Mesothelial cell of epicardium (in vitro differentiated cells): ENCODE measurements around the gene ILF3. TPM values are rescaled to one million over a fixed set of nuclear protein-coding genes. Genes with fewer than 3 reads are reported as not detected.

Experiments
- DNase-seq, 2 experiments: peaks; one replicate each; pipeline ENCODE4 v3.0.0; 2021; ENCODE audit warnings: low spot score in 2 of 2; ENCODE audit not compliant: unreplicated experiment in 2 of 2
- H3K27ac Mint-ChIP-seq: 2 replicates; pipeline ENCODE4 v1.8.0; 2021; ENCODE audit warnings: mixed read lengths
- H3K27me3 Mint-ChIP-seq: 2 replicates; pipeline ENCODE4 v1.8.0; 2021; ENCODE audit warnings: low read depth, mixed read lengths
- H3K36me3 Mint-ChIP-seq: 2 replicates; pipeline ENCODE4 v1.8.0; 2021; ENCODE audit warnings: mixed read lengths
- H3K4me1 Mint-ChIP-seq: 2 replicates; pipeline ENCODE4 v1.8.0; 2021; ENCODE audit warnings: mixed read lengths
- H3K4me3 Mint-ChIP-seq: 2 replicates; pipeline ENCODE4 v1.8.0; 2021; ENCODE audit warnings: mild to moderate bottlenecking, moderate library complexity, mixed read lengths
- H3K9me3 Mint-ChIP-seq: 2 replicates; pipeline ENCODE4 v1.8.0; 2021; ENCODE audit warnings: mixed read lengths
- total RNA-seq: library from RNA; stranded (reverse); gene quantifications from 3 replicates; pipeline ENCODE4 v1.2.1, GENCODE V29; 2021
- TF ChIP-seq, protein P1 (sequence below): fragments of 200-600 bp; sonication (generic); IDR thresholded peaks from one replicate; pipeline ENCODE4 v1.5.0; 2021; ENCODE audit warnings: antibody characterized with exemption; ENCODE audit not compliant: unreplicated experiment

ILF3 gene
- total RNA-seq, 1 donor from 2014 or later, result 617 TPM

GRCh38 chr19:10694706-10695307 is 40.7 kb downstream of the ILF3 start:
- H3K4me1 Mint-ChIP-seq, result peaks cover 7% of the 10 kb centered on the region
- no peak for DNase-seq
- peak overlapping the region; percentile 70 for H3K4me3 Mint-ChIP-seq
- peaks cover 17% of the 10 kb centered on the region for H3K36me3 Mint-ChIP-seq
- H3K27me3 Mint-ChIP-seq, result peaks cover 7% of the 10 kb centered on the region
- H3K9me3 Mint-ChIP-seq, result no peaks in the 10 kb centered on the region
- TF ChIP-seq, protein P1, sequence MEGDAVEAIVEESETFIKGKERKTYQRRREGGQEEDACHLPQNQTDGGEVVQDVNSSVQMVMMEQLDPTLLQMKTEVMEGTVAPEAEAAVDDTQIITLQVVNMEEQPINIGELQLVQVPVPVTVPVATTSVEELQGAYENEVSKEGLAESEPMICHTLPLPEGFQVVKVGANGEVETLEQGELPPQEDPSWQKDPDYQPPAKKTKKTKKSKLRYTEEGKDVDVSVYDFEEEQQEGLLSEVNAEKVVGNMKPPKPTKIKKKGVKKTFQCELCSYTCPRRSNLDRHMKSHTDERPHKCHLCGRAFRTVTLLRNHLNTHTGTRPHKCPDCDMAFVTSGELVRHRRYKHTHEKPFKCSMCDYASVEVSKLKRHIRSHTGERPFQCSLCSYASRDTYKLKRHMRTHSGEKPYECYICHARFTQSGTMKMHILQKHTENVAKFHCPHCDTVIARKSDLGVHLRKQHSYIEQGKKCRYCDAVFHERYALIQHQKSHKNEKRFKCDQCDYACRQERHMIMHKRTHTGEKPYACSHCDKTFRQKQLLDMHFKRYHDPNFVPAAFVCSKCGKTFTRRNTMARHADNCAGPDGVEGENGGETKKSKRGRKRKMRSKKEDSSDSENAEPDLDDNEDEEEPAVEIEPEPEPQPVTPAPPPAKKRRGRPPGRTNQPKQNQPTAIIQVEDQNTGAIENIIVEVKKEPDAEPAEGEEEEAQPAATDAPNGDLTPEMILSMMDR, result no peak
- H3K27ac Mint-ChIP-seq, result peak overlapping the region; percentile 75

DNA sequence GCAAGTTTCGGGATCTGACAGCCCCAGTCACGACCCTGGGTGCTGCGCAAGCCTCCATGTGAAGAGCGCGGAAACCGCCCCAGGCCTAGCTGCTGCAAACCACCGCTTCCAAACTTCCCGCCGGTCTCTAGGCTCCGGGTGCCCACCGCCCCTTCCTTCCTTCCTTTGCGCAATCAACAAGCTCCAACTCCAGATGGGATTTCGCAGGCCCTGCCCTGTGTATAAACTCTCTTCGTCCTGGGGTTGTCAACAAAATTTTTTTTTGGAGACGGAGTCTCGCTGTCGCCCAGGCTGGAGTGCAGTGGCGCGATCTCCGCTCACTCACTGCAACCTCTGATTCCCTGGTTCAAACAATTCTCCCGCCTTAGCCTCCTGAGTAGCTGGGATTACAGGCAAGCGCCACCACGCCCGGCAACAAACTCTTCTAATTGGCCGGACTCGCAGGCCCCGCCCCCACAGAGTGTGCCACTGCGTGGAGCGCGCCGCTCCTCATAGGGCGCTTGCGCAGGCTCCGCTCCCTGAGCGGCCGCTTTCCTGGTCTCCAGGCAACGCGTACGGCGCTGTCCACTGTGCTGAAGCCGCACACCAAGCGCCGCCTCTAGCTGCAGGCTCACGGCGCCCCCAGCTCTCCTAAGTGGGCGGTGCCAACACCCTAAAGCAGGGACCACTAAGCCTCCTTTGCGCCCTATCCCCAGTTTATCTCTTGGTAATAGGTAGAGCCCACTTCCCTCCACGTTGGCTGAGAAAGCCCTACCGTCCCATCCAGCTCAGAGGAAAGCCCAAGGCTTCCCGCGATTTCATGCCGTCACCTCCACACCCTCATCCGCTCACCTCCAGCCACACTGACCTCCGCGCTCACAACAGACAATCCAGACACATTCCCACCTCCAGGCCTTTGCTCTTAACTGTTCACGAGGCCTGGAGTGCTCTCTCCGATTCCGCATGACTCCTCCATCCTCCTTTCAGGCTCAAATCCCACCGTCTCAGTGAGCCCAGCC is 41.6 kb downstream of the ILF3 start:
- DNase-seq, result peak; percentile 87 to 89
- peaks cover 7% of the 10 kb centered on the region for H3K27me3 Mint-ChIP-seq
- no peaks in the 10 kb centered on the region for H3K9me3 Mint-ChIP-seq
- H3K4me3 Mint-ChIP-seq, result peak overlapping the region; percentile 70
- TF ChIP-seq, protein P1, result no peak
- peak overlapping the region; percentile 75 for H3K27ac Mint-ChIP-seq
- peaks cover 10% of the 10 kb centered on the region for H3K36me3 Mint-ChIP-seq
- peaks cover 7% of the 10 kb centered on the region for H3K4me1 Mint-ChIP-seq

DNA sequence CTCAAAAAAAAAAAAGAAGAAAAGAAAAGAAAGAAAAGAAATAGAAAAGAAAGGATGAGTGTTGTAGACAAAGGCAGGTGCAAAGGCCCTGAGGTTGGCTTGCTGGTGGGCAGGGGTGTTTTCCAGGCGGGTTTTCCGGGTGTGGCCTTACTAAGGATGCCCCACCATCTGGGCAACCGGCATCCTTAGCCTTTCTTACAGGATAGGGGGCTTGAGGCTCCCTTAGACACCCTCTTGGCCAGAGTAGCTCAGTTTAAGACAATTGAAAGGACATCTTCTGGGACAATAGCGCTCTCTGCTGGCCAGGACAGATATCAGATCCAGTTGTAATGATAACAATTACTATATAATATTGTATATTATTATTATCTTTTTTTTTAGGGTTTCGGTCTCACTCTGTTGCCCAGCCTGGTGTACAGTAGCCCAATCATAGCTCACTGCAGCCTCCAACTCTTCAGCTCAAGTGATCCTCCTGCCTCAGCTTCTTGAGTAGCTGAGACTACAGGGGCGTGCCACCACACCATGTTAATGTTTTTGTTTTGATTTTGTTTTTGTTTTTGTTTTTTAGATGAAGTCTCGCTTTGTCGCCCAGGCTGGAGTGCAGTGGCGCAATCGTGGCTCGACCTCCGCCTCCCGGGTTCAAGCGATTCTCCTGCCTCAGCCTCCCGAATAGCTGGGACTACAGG is 45.6 kb downstream of the ILF3 start:
- Mint-ChIP-seq H3K4me3 (no peak overlapping the region), H3K27ac (no peak overlapping the region), H3K27me3 (peaks cover 7% of the 10 kb centered on the region), H3K9me3 (no peaks in the 10 kb centered on the region), H3K36me3 (no peaks in the 10 kb centered on the region), H3K4me1 (peaks cover 18% of the 10 kb centered on the region)
- no peak for DNase-seq
- TF ChIP-seq, protein P1, result peak; percentile 58

- no peaks in the 10 kb centered on the region for H3K9me3 Mint-ChIP-seq
Observed at GRCh38 chr19:10701955-10702525, 47.9 kb downstream of the ILF3 start.

DNA sequence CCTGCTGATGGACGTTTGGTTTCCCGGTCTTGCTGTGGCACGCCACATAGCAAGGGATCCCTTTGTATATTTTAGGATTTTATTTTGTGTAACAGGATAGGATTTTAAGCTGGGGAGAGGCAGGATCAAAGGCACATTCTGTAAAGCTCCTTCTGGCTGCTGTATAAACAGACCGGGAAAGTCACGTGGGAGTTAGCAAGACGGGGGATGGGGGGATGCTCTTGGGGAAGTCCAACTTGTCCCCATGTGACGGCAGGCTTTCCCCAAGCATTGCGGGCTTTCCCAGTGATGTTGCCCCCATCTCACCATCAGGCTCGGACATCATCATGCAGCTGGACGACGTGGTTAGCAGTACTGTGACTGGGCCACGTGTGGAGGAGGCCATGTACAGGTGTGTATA is 52.8 kb downstream of the ILF3 start:
- no peak for DNase-seq
- no peaks in the 10 kb centered on the region for H3K27me3 Mint-ChIP-seq
- no peak overlapping the region for H3K4me3 Mint-ChIP-seq
- peaks cover 6% of the 10 kb centered on the region for H3K36me3 Mint-ChIP-seq
- peaks cover 4% of the 10 kb centered on the region for H3K4me1 Mint-ChIP-seq
- H3K27ac Mint-ChIP-seq, result peak overlapping the region; percentile 12
- H3K9me3 Mint-ChIP-seq, result no peaks in the 10 kb centered on the region
- TF ChIP-seq, protein P1, result no peak

More at GRCh38 chr19:10701955-10702525, 47.9 kb downstream of the ILF3 start:
- H3K4me3 Mint-ChIP-seq, result peak overlapping the region; percentile 80
- peaks cover 10% of the 10 kb centered on the region for H3K4me1 Mint-ChIP-seq
- TF ChIP-seq, protein P1, result no peak
- peaks cover 3% of the 10 kb centered on the region for H3K27me3 Mint-ChIP-seq
- peaks cover 2% of the 10 kb centered on the region for H3K36me3 Mint-ChIP-seq
- peak overlapping the region; percentile 86 for H3K27ac Mint-ChIP-seq
- DNase-seq, result peak in 1 of 2 experiments; percentile 53
